ENCODE data around the gene PRCD.
A peak's percentile ranks its signal among the peaks of the same experiment; 100 is the strongest.

PRCD gene

GRCh38 chr17:76493505-76494167 is 46.2 kb upstream of the PRCD start:
- peak overlapping the region; percentile 37 for H3K4me3 ChIP-seq (replicated peaks; ENCODE audit: low read depth, low read length)
- DNase-seq (ENCODE audit: extremely low read depth, insufficient read length): peak; percentile 49

DNA sequence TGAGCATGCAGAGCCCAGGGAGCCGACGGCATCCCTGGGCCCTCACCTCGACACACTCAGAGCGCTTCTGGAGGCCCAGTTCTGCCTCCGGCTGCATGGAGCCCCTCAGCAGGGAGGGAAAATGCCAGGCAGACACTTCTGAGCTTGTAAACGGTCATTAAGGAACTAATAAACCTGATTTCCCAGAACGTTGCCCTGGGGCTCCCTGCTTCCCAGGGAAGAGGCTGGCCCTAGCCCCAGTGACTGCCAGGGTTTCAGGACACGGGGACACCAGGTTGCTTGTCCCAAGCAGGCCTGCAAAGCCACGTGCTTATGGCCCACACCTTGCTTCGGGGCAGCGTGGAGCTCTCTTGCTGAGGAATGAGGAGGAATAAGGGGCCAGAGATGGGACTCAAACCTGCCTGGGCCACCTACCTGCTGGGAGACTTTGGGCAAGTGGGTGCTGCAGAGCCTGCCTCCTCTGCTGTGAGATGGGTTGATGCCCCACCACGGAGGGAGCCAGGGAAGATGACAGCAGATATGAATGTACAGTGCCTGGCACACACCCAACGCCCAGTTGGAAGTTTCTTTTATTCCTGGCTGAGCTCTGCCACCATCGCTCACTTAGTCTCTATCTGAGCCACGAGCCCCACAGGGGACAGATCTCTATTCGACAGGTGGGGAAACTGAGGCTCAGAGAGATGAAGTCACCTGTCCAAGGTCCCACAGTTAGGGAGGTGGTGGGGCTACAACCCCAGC is 44.0 kb upstream of the PRCD start:
- no peak for DNase-seq (ENCODE audit: extremely low read depth, insufficient read length)
- TF ChIP-seq CTCF (IDR thresholded peaks at IDR 0.05; ENCODE audit: insufficient read depth, low read length, poor library complexity, severe bottlenecking): no peak
- no peak overlapping the region for H3K4me3 ChIP-seq (replicated peaks; ENCODE audit: low read depth, low read length)
- no peaks in the 10 kb centered on the region for H3K27me3 ChIP-seq (replicated peaks; ENCODE audit: control insufficient read depth, insufficient read depth, low read length)
- H3K36me3 ChIP-seq (ENCODE audit: control insufficient read depth, insufficient read depth, low read length): no peaks in the 10 kb centered on the region; the same call in 1 of the 2 replicates

More at GRCh38 chr17:76493505-76494167, 46.2 kb upstream of the PRCD start:
- Histone ChIP-seq H3K27me3 (replicated peaks; ENCODE audit: control insufficient read depth, insufficient read depth, low read length) (no peaks in the 10 kb centered on the region), H3K36me3 (ENCODE audit: control insufficient read depth, insufficient read depth, low read length) (no peaks in the 10 kb centered on the region; the same call in 1 of the 2 replicates)
- TF ChIP-seq CTCF (IDR thresholded peaks at IDR 0.05; ENCODE audit: insufficient read depth, low read length, poor library complexity, severe bottlenecking): no peak

GRCh38 chr17:76496464-76496863 is 43.4 kb upstream of the PRCD start:
- no peak for TF ChIP-seq CTCF (IDR thresholded peaks at IDR 0.05; ENCODE audit: insufficient read depth, low read length, poor library complexity, severe bottlenecking)
- no peaks in the 10 kb centered on the region; the same call in 1 of the 2 replicates for H3K36me3 ChIP-seq (ENCODE audit: control insufficient read depth, insufficient read depth, low read length)
- no peak overlapping the region for H3K4me3 ChIP-seq (replicated peaks; ENCODE audit: low read depth, low read length)
- no peak for DNase-seq (ENCODE audit: extremely low read depth, insufficient read length)
- no peaks in the 10 kb centered on the region for H3K27me3 ChIP-seq (replicated peaks; ENCODE audit: control insufficient read depth, insufficient read depth, low read length)

GRCh38 chr17:76497699-76497978 is 42.2 kb upstream of the PRCD start:
- Histone ChIP-seq H3K4me3 (replicated peaks; ENCODE audit: low read depth, low read length) (no peak overlapping the region), H3K36me3 (ENCODE audit: control insufficient read depth, insufficient read depth, low read length) (no peaks in the 10 kb centered on the region; the same call in 1 of the 2 replicates), H3K27me3 (replicated peaks; ENCODE audit: control insufficient read depth, insufficient read depth, low read length) (no peaks in the 10 kb centered on the region)
- no peak for DNase-seq (ENCODE audit: extremely low read depth, insufficient read length)
- TF ChIP-seq CTCF (IDR thresholded peaks at IDR 0.05; ENCODE audit: insufficient read depth, low read length, poor library complexity, severe bottlenecking): no peak

DNA sequence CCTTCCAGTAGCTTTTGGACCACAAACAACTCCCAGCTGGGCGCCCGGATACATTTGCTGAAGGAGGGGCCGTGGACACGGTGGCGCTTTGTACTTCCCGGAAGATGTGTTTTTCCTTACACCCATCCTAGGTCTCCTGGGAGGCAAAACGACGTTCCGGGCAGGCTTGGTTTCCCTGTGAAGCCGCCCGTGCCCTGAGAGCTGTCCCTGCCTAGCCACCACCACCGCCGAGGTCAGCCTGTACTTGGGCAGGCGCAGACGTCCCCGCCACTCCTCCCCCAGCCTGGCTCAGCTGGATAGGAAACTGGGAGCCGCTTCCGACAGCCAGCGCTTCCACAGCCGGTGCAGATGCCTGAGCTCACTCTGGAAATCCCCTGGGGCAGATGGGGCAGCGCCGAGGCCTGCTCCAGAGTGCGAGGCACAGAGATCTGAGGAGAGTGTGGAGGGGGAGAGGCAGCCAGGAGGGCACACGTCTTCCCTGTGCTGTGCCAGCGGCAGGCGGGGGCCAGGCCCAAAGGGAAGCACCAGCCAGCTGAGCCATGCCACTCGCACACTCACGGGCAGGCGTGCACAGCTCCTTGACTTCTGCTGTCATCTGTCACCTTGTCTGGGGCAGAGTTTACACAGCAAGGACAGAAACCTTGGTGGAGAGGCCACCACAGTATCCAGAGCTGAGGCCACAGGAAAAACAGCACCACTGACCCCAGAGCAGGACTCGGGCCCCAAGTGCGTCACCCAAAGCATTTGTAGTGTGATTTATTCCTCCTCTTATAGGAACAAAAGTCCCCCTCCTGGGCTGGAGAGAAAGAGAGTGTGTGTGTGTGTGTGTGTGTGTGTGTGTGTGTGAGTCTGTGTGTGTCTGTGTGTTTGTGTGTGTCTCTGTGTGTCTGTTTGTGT is 41.6 kb upstream of the PRCD start:
- no peaks in the 10 kb centered on the region; the same call in 1 of the 2 replicates for H3K36me3 ChIP-seq (ENCODE audit: control insufficient read depth, insufficient read depth, low read length)
- DNase-seq (ENCODE audit: extremely low read depth, insufficient read length): peak; percentile 56
- no peaks in the 10 kb centered on the region for H3K27me3 ChIP-seq (replicated peaks; ENCODE audit: control insufficient read depth, insufficient read depth, low read length)
- TF ChIP-seq CTCF (IDR thresholded peaks at IDR 0.05; ENCODE audit: insufficient read depth, low read length, poor library complexity, severe bottlenecking): no peak
- peak overlapping the region; percentile 93 for H3K4me3 ChIP-seq (replicated peaks; ENCODE audit: low read depth, low read length)
